Measurements from ENCODE around the gene PHRF1. TPM values are rescaled to one million over a fixed set of nuclear protein-coding genes. Genes with fewer than 3 reads are reported as not detected.
A peak's percentile ranks its signal among the peaks of the same experiment; 100 is the strongest.

Gene PHRF1
- total and polyA plus RNA-seq, 2 of the 4 experiments (the other 2 are of a cell fraction) = 10.9 to 17.5 TPM

DNA sequence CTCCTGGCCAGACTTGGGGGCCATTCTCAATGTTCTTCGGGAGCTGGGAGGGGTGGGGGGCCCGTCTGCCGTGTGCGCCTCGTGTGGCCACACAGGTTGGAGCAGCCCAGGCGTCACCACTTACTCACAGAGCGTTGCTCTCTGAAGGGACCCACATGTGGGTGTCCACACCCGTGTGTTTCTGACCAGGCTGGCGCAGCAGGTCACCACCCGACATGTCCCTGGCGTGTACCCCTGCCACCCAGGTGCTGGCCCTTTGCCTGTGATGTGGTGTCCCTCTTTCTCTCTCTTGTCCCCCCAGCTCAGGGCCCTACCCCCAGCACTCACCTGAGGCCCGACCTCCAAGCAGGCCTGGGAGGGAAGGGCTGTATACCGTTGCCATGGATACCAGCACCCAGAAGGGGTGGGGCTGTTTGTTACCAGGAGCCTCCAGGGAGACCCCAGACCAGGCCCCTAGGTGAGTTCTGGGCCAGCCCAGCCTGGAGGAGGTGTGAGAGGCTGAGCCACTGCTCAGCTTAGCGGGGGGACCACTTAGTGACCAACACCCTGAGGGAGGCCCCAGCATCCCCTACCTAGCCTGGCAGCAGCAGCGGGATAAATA is 17.1 kb upstream of the PHRF1 start:
- dilution Hi-C loops (cut with HindIII; ENCODE audit: low sequenced_read_pairs, unreplicated experiment) = no loop called here
- DNase-seq = no peak
- TF ChIP-seq, protein P1, sequence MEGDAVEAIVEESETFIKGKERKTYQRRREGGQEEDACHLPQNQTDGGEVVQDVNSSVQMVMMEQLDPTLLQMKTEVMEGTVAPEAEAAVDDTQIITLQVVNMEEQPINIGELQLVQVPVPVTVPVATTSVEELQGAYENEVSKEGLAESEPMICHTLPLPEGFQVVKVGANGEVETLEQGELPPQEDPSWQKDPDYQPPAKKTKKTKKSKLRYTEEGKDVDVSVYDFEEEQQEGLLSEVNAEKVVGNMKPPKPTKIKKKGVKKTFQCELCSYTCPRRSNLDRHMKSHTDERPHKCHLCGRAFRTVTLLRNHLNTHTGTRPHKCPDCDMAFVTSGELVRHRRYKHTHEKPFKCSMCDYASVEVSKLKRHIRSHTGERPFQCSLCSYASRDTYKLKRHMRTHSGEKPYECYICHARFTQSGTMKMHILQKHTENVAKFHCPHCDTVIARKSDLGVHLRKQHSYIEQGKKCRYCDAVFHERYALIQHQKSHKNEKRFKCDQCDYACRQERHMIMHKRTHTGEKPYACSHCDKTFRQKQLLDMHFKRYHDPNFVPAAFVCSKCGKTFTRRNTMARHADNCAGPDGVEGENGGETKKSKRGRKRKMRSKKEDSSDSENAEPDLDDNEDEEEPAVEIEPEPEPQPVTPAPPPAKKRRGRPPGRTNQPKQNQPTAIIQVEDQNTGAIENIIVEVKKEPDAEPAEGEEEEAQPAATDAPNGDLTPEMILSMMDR (conservative IDR thresholded peaks at IDR 0.05; ENCODE audit: low read depth, low read length) = no peak
- no peak overlapping the region for H3K18ac ChIP-seq (ENCODE audit: low read depth, low read length)
- H2BK5ac ChIP-seq (ENCODE audit: low read depth, low read length, poor library complexity, severe bottlenecking) = no peak overlapping the region
- no peak overlapping the region for H3K23ac ChIP-seq (ENCODE audit: low read depth, low read length)
- ChIA-PET POLR2A (ENCODE audit: unreplicated experiment) (no interaction called here), CTCF (no interaction called here)
- H2BK20ac ChIP-seq (ENCODE audit: low read depth, low read length) = no peak overlapping the region
- H2AK9ac ChIP-seq (replicated peaks; ENCODE audit: low read depth, low read length, poor library complexity) = peak overlapping the region; percentile 9
- WGBS, 2 experiments (ENCODE audit: extremely low coverage in 2 of 2, insufficient read length in 1 of 2) = 81% methylated on average over 8 of the region's 15 CpGs; no CpG with 5 or more reads in 1 of the 2 experiments
- in situ Hi-C loops (cut with MboI; ENCODE audit: low sequenced_read_pairs) = no loop called here
- no peaks in the 10 kb centered on the region for H3K36me3 ChIP-seq (ENCODE audit: control insufficient read depth, insufficient read depth, low read length)
- H3K9me3 ChIP-seq (ENCODE audit: control insufficient read depth, insufficient read depth, low read length) = no peaks in the 10 kb centered on the region
- no peak overlapping the region for H3K27ac ChIP-seq (ENCODE audit: insufficient read depth, low read length)
- no peak overlapping the region for H2BK15ac ChIP-seq (ENCODE audit: low read depth, low read length)
- H3K4me2 ChIP-seq (ENCODE audit: low read depth, low read length) = no peak overlapping the region
- no peak overlapping the region for H2BK120ac ChIP-seq (ENCODE audit: low read depth, low read length)
- no peak overlapping the region for H3K4ac ChIP-seq (ENCODE audit: low read depth, low read length)
- H4K20me1 ChIP-seq (ENCODE audit: insufficient read depth, low read length) = peaks cover 9% of the 10 kb centered on the region
- H2AFZ ChIP-seq (replicated peaks; ENCODE audit: low read length, poor library complexity) = no peak overlapping the region
- no peak overlapping the region for H3K9ac ChIP-seq (ENCODE audit: low read depth, low read length)
- H3K4me1 ChIP-seq (ENCODE audit: control insufficient read depth, insufficient read depth, low read length) = peaks cover 12% of the 10 kb centered on the region
- H4K5ac ChIP-seq (ENCODE audit: low read depth, low read length) = no peak overlapping the region
- H3K79me1 ChIP-seq (ENCODE audit: low read depth in 1 of 2, low read length in 2 of 2) = peaks cover 7 to 12% of the 10 kb centered on the region in 2 experiments; a peak in 3 of 4 replicates
- no peak overlapping the region for H2AK5ac ChIP-seq (ENCODE audit: low read depth, low read length)
- intact Hi-C loops (cut with micrococcal nuclease) = loop anchor here (10.0 kb wide), 1 partner anchor 166 kb away; no protein-coding TSS in a partner anchor
- no peak overlapping the region for H3K4me3 ChIP-seq (ENCODE audit: insufficient read depth, low read depth, low read length)
- no peak for ATAC-seq (ENCODE audit: low read depth)
- H3K14ac ChIP-seq (replicated peaks; ENCODE audit: low read depth, low read length) = no peak overlapping the region
- H3K9me1 ChIP-seq (ENCODE audit: insufficient read depth, low read length) = peaks cover 5% of the 10 kb centered on the region; the same call in 1 of the 2 replicates
- BruUV-seq (replicated peaks) = no TSS peak
- no peak overlapping the region for H4K91ac ChIP-seq (ENCODE audit: insufficient read depth, low read depth, low read length)
- H3K27me3 ChIP-seq (ENCODE audit: control insufficient read depth, insufficient read depth, low read length) = peaks cover 45% of the 10 kb centered on the region
- no peak overlapping the region for H4K8ac ChIP-seq (ENCODE audit: low read depth in 2 of 2, low read length in 2 of 2)
- H3K56ac ChIP-seq (ENCODE audit: extremely low read depth, insufficient read depth, low read length) = no peak overlapping the region

Data from IMR-90 (cell line).